ENCODE results near the gene IQCB1. TPM values are rescaled to one million over a fixed set of nuclear protein-coding genes. Genes with fewer than 3 reads are reported as not detected.

Gene IQCB1
- total and polyA plus RNA-seq, 9 of the 15 experiments (the other 6 are each of a cell fraction or from before 2014, with no cell fraction given): 21.1 to 38.1 (median 27.5) TPM

GRCh38 chr3:121749276-121750086 lies 85.4 kb downstream of the IQCB1 start, which contains the start of gene GOLGB1 (continued):
- TF ChIP-seq LEF1 (IDR thresholded peaks at IDR 0.05) (no peak), PHB2 (IDR thresholded peaks at IDR 0.05; ENCODE audit: low read depth) (no peak), CBFA2T3 (IDR thresholded peaks at IDR 0.05) (no peak), ZBTB1 (CRISPR knock-in tag; IDR thresholded peaks at IDR 0.05; ENCODE audit: borderline replicate concordance, low read depth) (no peak), BCL6 (CRISPR knock-in tag; IDR thresholded peaks at IDR 0.05) (no peak), ZNF436 (CRISPR knock-in tag; IDR thresholded peaks at IDR 0.05) (no peak), ZNF551 (CRISPR knock-in tag; IDR thresholded peaks at IDR 0.05) (no peak), ZC3H11A (IDR thresholded peaks at IDR 0.05; ENCODE audit: low read depth, low read length) (no peak), CGGBP1 (CRISPR knock-in tag; IDR thresholded peaks at IDR 0.05) (no peak), MAFK (IDR thresholded peaks at IDR 0.05; ENCODE audit: low read length) (no peak), MLLT1 (IDR thresholded peaks at IDR 0.05) (no peak), PCBP1 (IDR thresholded peaks at IDR 0.05; ENCODE audit: low read depth, low read length, poor library complexity, severe bottlenecking) (no peak), SMAD1 (IDR thresholded peaks at IDR 0.05; ENCODE audit: low read depth, low read length, partially characterized antibody) (no peak), IFI16 (CRISPR knock-in tag; IDR thresholded peaks at IDR 0.05) (no peak), ZNF764 (CRISPR knock-in tag; IDR thresholded peaks at IDR 0.05; ENCODE audit: low read depth) (no peak), CREB5 (CRISPR knock-in tag; IDR thresholded peaks at IDR 0.05) (no peak), KLF6 (CRISPR knock-in tag; IDR thresholded peaks at IDR 0.05; ENCODE audit: borderline replicate concordance) (no peak), ZNF408 (CRISPR knock-in tag; IDR thresholded peaks at IDR 0.05; ENCODE audit: low read depth) (no peak), ARHGAP35 (IDR thresholded peaks at IDR 0.05; ENCODE audit: partially characterized antibody) (no peak), TBP (optimal IDR thresholded peaks at IDR 0.05; ENCODE audit: low read depth, low read length) (peak; percentile 88), GABPA (tag; conservative IDR thresholded peaks at IDR 0.05; ENCODE audit: low read depth) (peak; percentile 97), GATA2 (CRISPR knock-in tag; IDR thresholded peaks at IDR 0.05) (no peak), RAD51 (IDR thresholded peaks at IDR 0.05; ENCODE audit: borderline replicate concordance, low read depth) (no peak), USF2 (CRISPR knock-in tag; IDR thresholded peaks at IDR 0.05) (no peak), NEUROD1 (IDR thresholded peaks at IDR 0.05; ENCODE audit: borderline replicate concordance, low read depth, low read length, partially characterized antibody) (peak; percentile 88), BDP1 (IDR thresholded peaks at IDR 0.05; ENCODE audit: insufficient read depth, insufficient read length) (no peak), CAMTA2 (CRISPR knock-in tag; conservative IDR thresholded peaks at IDR 0.05) (no peak), FOXA3 (CRISPR knock-in tag; conservative IDR thresholded peaks at IDR 0.05 in 1 of 2, IDR thresholded peaks at IDR 0.05 in 1 of 2) (no peak)

Measured in K562 (cell line).